HG03442 (cell line): ENCODE results near the gene PDE8A.
"Not testable (repeated sequence)": the region's sequence is repeated elsewhere in the genome, so short reads cannot be mapped to it uniquely, and the experiment has no call there.

Experiments
- ATAC-seq: cut with Tn5 transposase; IDR thresholded peaks from one replicate; pipeline ENCODE4 v1.9.1; 2021; ENCODE audit warnings: mild to moderate bottlenecking, moderate library complexity; ENCODE audit not compliant: unreplicated experiment

Gene PDE8A

GRCh38 chr15:84960391-84961113 is 21.1 kb upstream of the PDE8A start:
- ATAC-seq = no peak

- ATAC-seq = no peak
Observed at GRCh38 chr15:84961114-84961452, 20.6 kb upstream of the PDE8A start.

- no peak for ATAC-seq
Observed at GRCh38 chr15:84961707-84962106, 19.9 kb upstream of the PDE8A start.

GRCh38 chr15:84962955-84963354 is 18.7 kb upstream of the PDE8A start:
- ATAC-seq = no peak

- no peak for ATAC-seq
Observed at GRCh38 chr15:84967380-84967779, 14.3 kb upstream of the PDE8A start.

GRCh38 chr15:84968301-84968700 is 13.4 kb upstream of the PDE8A start:
- no peak for ATAC-seq

- no peak for ATAC-seq
Observed at GRCh38 chr15:84969257-84969656, 12.4 kb upstream of the PDE8A start.

- no peak for ATAC-seq
Observed at GRCh38 chr15:84970843-84971242, 10.8 kb upstream of the PDE8A start.

- no peak for ATAC-seq
Observed at GRCh38 chr15:84973492-84974460, 7.9 kb upstream of the PDE8A start.

- no peak for ATAC-seq
Observed at GRCh38 chr15:84975871-84976351, 5.7 kb upstream of the PDE8A start.

- ATAC-seq = no peak
Observed at GRCh38 chr15:84976746-84977345, 4.8 kb upstream of the PDE8A start.

- ATAC-seq = no peak
Observed at GRCh38 chr15:84979651-84980050, 2.0 kb upstream of the PDE8A start.

GRCh38 chr15:84980196-84981053 is 1.2 kb upstream of the PDE8A start:
- peak; percentile 50 for ATAC-seq

GRCh38 chr15:84981054-84981710 is 474 bp upstream of the PDE8A start:
- ATAC-seq = peak; percentile 51

GRCh38 chr15:84982301-84982920 is 755 bp downstream of the PDE8A start:
- no peak for ATAC-seq

GRCh38 chr15:84983294-84983693 is 1.6 kb downstream of the PDE8A start:
- no peak for ATAC-seq

- ATAC-seq = no peak
Observed at GRCh38 chr15:84983711-84984110, 2.1 kb downstream of the PDE8A start.

- ATAC-seq = no peak
Observed at GRCh38 chr15:84985158-84985557, 3.5 kb downstream of the PDE8A start.

- ATAC-seq = not testable (repeated sequence)
Observed at GRCh38 chr15:84987351-84987750, 5.7 kb downstream of the PDE8A start.
